NOMO-1 treated with dmso at 0.1 percent for 144 hours (cell line): Measurements from ENCODE around the gene NSUN2.

ENCODE experiments used
- DNase-seq: peaks from one replicate; lab custom pipeline; 2025; ENCODE audit not compliant: unreplicated experiment; lab: John Stamatoyannopoulos, UW

The NSUN2 gene

DNA sequence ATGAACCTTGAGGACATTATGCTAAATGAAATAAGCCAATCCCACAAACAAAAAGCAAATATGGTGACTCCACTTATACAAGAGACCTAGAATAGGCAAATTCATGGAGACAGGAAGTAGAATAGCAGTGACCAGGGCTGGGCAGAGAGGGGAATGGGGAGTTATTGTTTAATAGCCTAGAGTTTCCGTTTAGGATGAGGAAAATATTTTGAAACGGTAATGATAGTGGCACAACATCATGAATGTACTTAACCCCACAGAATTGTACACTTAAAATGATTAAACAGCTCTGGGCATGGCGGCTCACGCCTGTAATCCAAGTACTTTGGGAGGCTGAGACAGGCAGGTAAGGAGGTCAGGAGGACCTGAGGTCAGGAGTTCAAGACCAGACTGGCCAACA lies 65.8 kb downstream of the NSUN2 start:
- DNase-seq, result no peak

DNA sequence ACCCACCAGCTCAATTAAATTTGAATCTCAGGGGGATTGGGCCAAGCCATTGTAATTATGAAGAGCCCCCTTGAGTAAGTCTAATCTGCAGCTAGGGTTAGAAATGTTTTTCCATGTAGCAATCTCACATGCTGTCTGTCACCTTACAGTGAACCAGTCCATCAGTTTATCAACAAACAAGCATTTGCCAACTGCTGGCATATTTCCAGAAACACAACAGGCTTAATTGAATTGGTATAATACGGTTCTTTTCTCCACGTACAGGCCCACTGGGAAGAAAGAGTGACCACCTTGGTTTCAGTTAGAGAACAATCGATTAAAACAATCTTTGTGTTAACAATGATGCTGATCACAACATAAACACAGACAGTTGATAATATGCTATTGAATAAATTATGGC lies 67.4 kb downstream of the NSUN2 start:
- no peak for DNase-seq

DNA sequence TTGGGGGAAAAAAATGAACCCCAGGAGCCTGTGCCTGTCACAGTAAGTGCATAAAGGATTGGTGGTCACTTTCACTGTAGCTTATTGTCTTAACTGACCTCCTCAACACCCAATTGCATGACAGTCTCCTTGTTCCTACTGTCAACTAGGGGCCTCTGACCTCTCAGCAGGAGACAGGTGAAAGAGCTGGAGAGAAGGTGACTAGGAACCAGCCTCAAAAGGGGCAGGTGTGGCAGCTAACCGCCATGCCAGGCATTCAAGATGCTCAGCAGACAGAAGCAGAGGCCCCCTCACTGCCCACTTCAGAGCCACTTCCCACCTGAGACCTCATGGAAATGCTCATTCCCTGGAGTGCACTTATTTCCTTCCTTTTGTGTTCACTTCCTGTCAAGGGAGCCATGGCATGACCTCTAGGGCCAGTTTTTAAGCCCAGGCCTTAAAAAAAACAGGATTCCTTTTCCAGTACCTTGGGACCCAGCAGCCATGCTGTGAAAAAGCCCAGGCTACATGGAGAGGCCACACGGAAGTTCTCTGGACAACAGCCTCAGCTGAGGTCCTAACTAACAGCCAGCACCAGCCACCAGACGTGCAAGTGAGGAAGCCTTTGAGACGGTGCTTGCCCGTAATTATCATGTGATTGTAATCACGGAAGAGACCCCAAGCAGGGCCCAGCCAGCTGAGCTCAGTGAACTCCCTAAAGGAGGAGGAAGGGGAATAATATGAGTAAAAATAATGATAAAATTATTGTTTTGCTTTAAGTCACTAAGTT lies 74.9 kb downstream of the NSUN2 start:
- DNase-seq, result no peak

DNA sequence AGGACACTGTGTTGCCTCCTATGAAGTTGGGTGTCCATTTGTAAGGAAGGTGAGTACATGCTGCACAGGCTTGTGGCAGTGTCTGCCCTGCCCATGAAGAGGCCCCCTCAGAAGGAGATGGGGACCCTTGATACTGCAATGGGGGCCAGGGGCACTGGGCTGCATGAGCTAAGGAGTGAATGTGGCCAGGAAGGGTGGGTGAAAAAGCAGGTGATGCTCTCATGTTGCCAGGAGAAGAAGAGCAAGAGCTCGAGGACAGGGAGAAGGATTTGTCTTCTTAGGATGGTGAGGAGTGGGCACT lies 76.1 kb downstream of the NSUN2 start:
- no peak for DNase-seq

DNA sequence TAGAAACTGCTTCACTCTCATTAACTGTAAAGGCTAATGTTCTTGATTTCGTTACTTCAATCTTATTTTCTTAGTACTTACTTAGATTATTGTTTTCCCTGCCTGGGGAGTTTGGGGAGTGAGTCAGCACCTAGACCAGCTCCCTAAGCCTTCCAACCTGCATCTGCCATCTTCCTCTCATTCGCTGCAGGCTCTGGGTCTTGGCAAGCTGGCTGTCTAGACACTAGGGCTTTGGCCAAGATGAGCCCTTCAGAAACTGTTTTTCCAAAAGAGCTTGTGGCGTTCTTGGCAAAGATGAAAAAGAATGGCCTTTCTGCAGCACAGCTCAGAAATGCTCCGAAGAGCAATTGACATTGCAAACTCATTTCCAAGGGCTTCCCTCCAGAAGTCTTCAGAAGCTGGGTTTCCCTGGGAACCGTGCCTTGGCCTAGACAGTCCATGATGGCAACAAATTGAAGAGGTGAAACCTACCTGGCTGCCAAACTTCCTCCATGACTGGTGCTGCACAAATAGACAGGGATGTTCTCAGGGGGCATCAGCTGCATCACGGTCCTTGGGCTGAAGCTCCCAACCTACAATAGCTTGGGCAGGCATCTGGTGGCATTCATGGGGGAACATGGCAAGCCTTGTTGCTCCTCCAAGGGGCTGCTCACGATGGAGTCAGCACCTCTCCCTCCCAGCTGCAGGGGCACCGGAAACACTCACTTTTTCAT lies 76.6 kb downstream of the NSUN2 start:
- no peak for DNase-seq

DNA sequence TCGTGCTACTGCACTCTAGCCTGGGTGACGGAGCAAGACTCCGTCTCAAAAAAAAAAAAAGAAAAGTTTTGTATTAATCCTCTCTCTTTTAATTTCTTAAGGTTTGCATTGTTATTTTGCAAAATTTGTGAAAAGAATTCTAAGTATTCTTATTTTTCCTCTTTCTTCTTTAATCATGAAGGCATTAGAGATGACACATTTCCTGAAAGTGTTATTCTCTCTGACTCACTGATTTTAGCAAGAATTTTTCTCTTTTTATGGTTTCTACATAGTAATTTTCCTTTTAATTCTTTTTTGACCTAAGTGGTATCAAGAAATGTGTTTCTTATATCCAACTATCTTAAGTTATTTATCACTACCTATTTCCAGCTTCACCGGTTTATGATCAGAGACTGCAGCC lies 78.0 kb downstream of the NSUN2 start:
- no peak for DNase-seq

DNA sequence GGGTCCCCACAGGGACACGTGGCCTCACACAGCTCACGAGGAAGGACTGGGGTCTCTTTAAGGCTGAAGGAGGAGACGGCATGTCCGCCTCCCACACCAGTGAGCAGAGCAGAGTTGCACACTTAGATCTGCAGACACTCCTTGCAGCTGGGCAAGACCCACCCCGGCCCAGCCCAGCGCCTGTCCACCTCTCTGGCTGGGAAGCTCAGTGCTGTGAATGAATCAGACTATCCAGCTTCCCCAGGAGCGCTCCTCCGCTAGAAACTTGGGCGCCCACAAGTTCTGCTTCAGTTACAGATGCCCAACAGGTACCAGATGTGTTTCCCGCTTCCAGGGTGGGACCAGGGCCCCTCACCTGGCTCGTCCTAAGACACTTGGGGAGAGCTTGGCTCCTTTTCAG lies 78.9 kb downstream of the NSUN2 start:
- DNase-seq, result no peak

DNA sequence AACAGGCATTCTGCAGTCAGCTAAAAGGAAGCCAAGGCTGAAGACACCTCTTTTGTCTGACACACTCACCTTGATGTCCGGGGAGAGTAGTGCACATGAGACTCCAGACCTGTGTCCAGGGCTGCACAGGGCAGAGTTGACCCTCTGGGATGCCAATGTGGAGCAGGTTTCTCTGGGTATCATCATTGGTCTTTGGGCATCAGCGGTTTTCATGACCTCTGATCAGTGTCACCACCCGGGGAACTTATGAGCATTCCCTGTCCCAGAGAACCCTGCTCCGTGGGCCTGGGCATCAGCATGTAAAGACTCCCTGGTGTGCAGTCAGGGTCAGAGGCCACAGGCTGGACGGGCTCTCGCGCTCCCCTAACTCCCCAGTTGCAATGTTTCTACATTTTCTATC lies 80.2 kb downstream of the NSUN2 start:
- DNase-seq, result no peak

DNA sequence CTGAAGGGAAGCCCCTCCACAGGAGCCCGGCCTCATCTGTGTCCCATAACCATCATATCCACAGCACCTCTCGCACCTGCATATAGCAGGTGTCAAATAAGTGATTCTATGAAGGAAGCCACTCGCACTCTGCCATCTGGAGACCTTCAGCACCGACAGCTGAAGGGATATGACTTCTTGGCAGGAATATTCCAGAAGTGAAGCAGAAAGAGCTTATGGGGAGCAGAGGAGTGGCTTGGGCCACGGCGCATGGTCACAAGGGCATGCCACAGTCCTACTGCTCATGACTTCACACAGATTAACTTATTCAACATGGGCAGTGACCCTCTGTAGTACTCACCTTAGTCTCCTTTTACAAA lies 80.9 kb downstream of the NSUN2 start:
- no peak for DNase-seq

DNA sequence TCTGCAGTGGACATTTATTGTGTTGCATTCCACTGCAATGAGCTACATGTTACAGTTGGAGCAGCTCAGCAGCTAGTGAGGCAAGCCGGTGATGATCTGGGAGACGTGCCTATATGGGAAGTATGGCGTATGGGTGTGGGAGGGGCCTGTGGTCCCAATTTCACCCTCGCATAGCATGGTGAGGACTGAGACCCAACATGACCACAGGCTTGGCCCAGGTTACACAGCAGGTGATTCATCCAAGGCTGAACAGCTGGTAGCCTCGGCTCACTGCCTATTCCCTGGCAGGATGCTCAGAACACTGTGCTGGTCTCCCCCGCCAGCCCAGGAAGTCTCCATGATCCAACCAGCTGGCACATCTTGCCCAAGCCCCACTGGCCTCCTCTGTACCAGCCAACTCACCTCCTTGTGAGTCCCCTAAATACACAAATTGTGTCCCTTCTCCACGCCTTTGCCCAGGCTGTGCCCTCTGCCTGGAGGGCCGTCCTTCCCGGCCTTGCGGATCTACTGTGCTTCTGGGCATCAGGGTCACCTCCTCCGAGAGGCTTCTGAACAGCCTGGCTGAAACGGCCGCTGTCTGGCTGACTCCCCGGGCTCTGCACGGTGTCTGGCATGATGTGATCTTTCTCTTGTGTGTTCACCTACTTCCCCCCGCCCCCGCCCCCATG lies 81.4 kb downstream of the NSUN2 start:
- no peak for DNase-seq

DNA sequence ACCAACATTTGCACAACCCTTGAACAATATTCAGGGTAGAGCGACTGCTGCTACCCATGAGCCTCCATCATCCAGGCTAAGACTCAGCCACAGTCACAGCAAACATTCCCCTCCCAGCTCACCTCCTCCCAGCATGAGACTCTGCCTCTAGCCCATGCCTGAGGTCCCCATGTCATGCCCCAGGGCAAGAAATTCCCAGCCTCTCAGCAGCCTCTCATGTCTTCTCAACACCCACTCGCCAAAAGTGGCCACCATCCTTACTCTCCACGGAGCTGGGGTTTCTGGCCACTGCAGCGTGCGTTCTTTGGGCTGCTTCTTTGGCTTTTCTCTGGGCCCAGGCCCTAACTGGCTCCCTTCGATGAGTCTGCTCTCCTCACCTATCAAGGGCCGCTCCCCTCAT lies 82.2 kb downstream of the NSUN2 start:
- DNase-seq, result no peak
